MCF 10A (cell line): ENCODE results near the gene C17orf100. TPM values are rescaled to one million over a fixed set of nuclear protein-coding genes. Genes with fewer than 3 reads are reported as not detected.

Experiments
- BruUV-seq: library from RNA; stranded (reverse); fragments of 400-500 nt; replicated peaks from 2 replicates; lab custom pipeline; 2021; lab: Mats Ljungman, UMichigan
- CTCF ChIA-PET: fragments of 300-600 bp; sonication (Branson Sonifier 250); formaldehyde crosslinking; extraction: SDS; loops from one replicate; lab custom pipeline; 2021; ENCODE audit warnings: antibody characterized with exemption, inconsistent platforms; lab: Yijun Ruan, JAX
- POLR2A ChIA-PET: fragments of 300-600, 350-650 bp; sonication (Branson Sonifier 250); formaldehyde crosslinking; extraction: SDS; loops from one replicate; lab custom pipeline; 2020; ENCODE audit warnings: antibody characterized with exemption, inconsistent platforms; lab: Yijun Ruan, JAX
- DNase-seq: peaks from one replicate; pipeline ENCODE4 v3.0.0-alpha.2; 2018; ENCODE audit not compliant: unreplicated experiment
- H3K27ac Mint-ChIP-seq: one replicate; pipeline ENCODE4 v1.8.0; 2022; ENCODE audit warnings: mild to moderate bottlenecking, low read depth, mixed read lengths; ENCODE audit not compliant: unreplicated experiment
- H3K27me3 Mint-ChIP-seq: one replicate; pipeline ENCODE4 v1.8.0; 2022; ENCODE audit warnings: mixed read lengths; ENCODE audit not compliant: insufficient read depth, unreplicated experiment
- H3K36me3 Mint-ChIP-seq: one replicate; pipeline ENCODE4 v1.8.0; 2022; ENCODE audit warnings: mild to moderate bottlenecking, moderate library complexity, mixed read lengths; ENCODE audit not compliant: insufficient read depth, unreplicated experiment
- H3K4me1 Mint-ChIP-seq: one replicate; pipeline ENCODE4 v1.8.0; 2022; ENCODE audit warnings: mixed read lengths; ENCODE audit not compliant: insufficient read depth, unreplicated experiment
- H3K4me3 Mint-ChIP-seq: one replicate; pipeline ENCODE4 v1.8.0; 2022; ENCODE audit warnings: mild to moderate bottlenecking, moderate library complexity, mixed read lengths; ENCODE audit not compliant: unreplicated experiment
- H3K9me3 Mint-ChIP-seq: one replicate; pipeline ENCODE4 v1.8.0; 2022; ENCODE audit warnings: mixed read lengths; ENCODE audit not compliant: unreplicated experiment
- intact Hi-C: fragments of 100-400 bp; cut with micrococcal nuclease; formaldehyde crosslinking; loops from 2 replicates; pipeline ENCODE4 v1.14.1; 2022
- total RNA-seq: library from RNA; stranded (reverse); gene quantifications from 2 replicates; pipeline ENCODE4 v1.2.3, GENCODE V29; 2022
- TF ChIP-seq, protein P1 (sequence below): fragments of 200-600 bp; IDR thresholded peaks from one replicate; pipeline ENCODE4 v1.8.0; 2022; ENCODE audit warnings: antibody characterized with exemption, mild to moderate bottlenecking; ENCODE audit not compliant: unreplicated experiment

Gene C17orf100
- total RNA-seq, 1 experiment from 2014 or later, result 1.4 TPM

DNA sequence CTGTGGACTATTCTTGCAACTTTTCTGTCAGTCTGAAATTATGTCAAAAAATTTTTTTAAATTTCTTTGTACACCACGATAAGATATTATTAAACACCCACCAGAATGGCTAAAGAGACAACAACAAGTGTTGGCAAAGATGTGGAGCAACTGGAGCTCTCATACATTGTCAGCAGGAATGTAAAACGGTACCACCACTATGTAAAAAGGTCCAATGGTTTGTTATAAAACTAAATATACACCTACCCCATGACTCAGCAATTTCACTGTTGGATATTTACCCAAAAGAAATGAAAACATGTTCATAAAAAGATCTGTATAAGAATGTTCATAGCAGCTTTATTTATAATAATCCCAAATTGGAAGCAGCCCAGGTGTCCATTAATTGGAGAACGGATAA, 18.3 kb upstream of the C17orf100 start:
- DNase-seq, result no peak
- BruUV-seq, result no TSS peak
- no peak overlapping the region for H3K4me3 Mint-ChIP-seq
- H3K4me1 Mint-ChIP-seq, result peaks cover 17% of the 10 kb centered on the region
- no peaks in the 10 kb centered on the region for H3K27me3 Mint-ChIP-seq
- CTCF ChIA-PET, result no interaction called here
- no peaks in the 10 kb centered on the region for H3K9me3 Mint-ChIP-seq
- no peak overlapping the region for H3K27ac Mint-ChIP-seq
- TF ChIP-seq, protein P1, sequence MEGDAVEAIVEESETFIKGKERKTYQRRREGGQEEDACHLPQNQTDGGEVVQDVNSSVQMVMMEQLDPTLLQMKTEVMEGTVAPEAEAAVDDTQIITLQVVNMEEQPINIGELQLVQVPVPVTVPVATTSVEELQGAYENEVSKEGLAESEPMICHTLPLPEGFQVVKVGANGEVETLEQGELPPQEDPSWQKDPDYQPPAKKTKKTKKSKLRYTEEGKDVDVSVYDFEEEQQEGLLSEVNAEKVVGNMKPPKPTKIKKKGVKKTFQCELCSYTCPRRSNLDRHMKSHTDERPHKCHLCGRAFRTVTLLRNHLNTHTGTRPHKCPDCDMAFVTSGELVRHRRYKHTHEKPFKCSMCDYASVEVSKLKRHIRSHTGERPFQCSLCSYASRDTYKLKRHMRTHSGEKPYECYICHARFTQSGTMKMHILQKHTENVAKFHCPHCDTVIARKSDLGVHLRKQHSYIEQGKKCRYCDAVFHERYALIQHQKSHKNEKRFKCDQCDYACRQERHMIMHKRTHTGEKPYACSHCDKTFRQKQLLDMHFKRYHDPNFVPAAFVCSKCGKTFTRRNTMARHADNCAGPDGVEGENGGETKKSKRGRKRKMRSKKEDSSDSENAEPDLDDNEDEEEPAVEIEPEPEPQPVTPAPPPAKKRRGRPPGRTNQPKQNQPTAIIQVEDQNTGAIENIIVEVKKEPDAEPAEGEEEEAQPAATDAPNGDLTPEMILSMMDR, result no peak
- peaks cover 83% of the 10 kb centered on the region for H3K36me3 Mint-ChIP-seq
- intact Hi-C loops, result no loop called here
- POLR2A ChIA-PET, result interaction anchor here (0.8 to 1.6 kb wide), 2 partner anchors 8 to 11 kb away, joined by 3 to 4 read pairs; no protein-coding TSS in a partner anchor

DNA sequence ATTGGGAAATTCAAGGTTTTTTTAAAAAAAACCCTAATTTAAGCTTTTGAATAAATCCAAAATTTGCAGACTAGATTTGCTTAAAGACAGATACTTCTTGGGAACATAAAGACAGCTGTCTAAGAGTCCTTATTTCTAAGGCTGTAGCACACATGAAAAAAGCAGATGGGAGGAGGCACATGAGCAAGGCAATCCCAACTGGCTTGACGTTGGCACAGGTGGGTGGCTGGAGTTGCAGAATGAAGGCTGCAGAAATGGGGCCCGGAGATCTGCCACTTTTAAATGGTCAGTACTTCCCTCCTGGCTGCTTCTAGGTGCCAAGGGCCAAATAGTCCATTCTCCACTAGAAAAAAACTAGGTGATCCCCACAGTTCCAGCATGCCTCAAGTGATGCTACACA, 15.5 kb upstream of the C17orf100 start:
- ChIA-PET CTCF (interaction anchor here (0.7 kb wide), 1 partner anchor 237 kb away, joined by 3 read pairs; no protein-coding TSS in a partner anchor), POLR2A (interaction anchor here (0.6 to 0.8 kb wide), 3 partner anchors 9 to 53 kb away, joined by 3 read pairs; no protein-coding TSS in a partner anchor)
- BruUV-seq, result no TSS peak
- TF ChIP-seq, protein P1, result no peak
- Mint-ChIP-seq H3K4me1 (peaks cover 23% of the 10 kb centered on the region), H3K27me3 (no peaks in the 10 kb centered on the region), H3K9me3 (no peaks in the 10 kb centered on the region), H3K36me3 (peaks cover 70% of the 10 kb centered on the region), H3K27ac (no peak overlapping the region), H3K4me3 (no peak overlapping the region)
- intact Hi-C loops, result no loop called here
- no peak for DNase-seq

DNA sequence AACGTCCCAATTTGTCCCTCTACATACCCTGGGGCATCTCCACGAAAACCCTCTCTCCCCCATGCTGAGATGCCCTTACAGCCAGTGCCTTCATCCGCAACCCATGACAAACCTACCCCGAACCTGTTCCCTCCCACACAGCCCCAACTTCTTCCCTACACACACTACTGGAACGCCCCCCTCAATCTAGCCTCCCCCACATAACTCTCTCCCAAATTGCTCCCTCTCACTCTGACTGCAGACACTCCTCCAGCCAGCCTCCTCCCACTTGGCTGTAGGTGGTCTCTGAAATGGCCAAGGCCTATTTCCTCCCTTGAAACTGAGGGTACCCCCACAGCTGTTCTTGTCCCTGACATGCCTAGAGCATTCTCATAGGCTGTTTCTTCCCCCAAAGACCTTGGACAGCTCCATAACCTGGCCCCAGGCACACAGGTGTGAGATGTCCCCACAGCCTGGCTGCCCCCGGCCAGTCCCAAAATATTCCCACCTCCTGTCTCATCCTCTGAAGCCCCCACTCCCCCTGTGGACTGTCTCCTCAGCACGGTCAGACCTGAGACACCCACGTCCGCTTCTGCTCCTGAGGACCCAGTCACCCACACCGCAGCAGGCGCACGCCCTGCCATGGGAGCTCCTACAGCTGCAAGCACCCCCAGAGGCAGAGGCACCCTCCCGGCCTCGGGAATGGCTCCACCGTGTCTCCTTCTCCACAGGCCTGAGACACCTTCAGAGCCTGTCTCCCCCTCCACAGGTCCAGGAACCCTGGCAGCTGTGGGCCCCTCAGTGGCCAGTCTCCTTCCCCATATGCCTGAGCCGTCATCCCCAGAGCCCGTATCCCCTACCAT, 14.7 kb upstream of the C17orf100 start:
- TF ChIP-seq, protein P1, result no peak
- CTCF ChIA-PET, result interaction anchor here (0.6 kb wide), 1 partner anchor 297 kb away, joined by 3 read pairs; no protein-coding TSS in a partner anchor
- DNase-seq, result no peak
- Mint-ChIP-seq H3K27ac (no peak overlapping the region), H3K36me3 (peaks cover 70% of the 10 kb centered on the region), H3K9me3 (no peaks in the 10 kb centered on the region), H3K27me3 (no peaks in the 10 kb centered on the region), H3K4me3 (no peak overlapping the region), H3K4me1 (peaks cover 18% of the 10 kb centered on the region)
- intact Hi-C loops, result no loop called here
- no TSS peak for BruUV-seq
- POLR2A ChIA-PET, result no interaction called here

DNA sequence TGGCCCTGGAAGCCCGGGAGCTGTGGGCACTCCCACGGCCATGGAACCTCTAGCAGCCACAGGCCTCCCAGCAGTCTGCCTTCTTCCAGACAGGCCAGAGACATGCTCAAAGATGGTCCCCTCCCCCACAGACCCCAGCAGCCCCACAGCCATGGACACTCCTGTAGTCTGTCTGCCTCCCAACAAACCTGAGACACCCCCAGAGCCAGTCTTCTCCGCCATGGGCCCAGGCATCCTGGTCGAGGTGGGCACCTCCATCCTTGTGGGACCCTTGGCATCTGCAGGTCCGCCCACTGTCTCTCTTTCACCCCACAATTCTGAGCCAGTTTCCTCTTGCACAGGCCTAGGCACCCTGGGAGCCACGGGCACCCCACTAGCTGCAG, 14.1 kb upstream of the C17orf100 start:
- no TSS peak for BruUV-seq
- Mint-ChIP-seq H3K4me3 (no peak overlapping the region), H3K27ac (no peak overlapping the region)

More for the DNA sequence above, 14.1 kb upstream of the C17orf100 start:
- no peaks in the 10 kb centered on the region for H3K9me3 Mint-ChIP-seq
- TF ChIP-seq, protein P1, result no peak
- CTCF ChIA-PET, result interaction anchor here (0.6 kb wide), 2 partner anchors 296 to 384 kb away, joined by 3 read pairs; no protein-coding TSS in a partner anchor
- H3K4me1 Mint-ChIP-seq, result peaks cover 18% of the 10 kb centered on the region
- H3K36me3 Mint-ChIP-seq, result peaks cover 64% of the 10 kb centered on the region
- H3K27me3 Mint-ChIP-seq, result no peaks in the 10 kb centered on the region
- no peak for DNase-seq
- intact Hi-C loops, result no loop called here
- POLR2A ChIA-PET, result no interaction called here
